ENCODE data around the gene WNT9B.

WNT9B gene

GRCh38 chr17:46859996-46860395, 8.6 kb downstream of the WNT9B start:
- no peak for TF ChIP-seq POLR2AphosphoS5 (IDR thresholded peaks at IDR 0.05; ENCODE audit: low read depth, low read length)
- no peak for TF ChIP-seq REST (IDR thresholded peaks at IDR 0.05; ENCODE audit: insufficient read depth in 1 of 2, low read depth in 2 of 2, low read length in 2 of 2)
- TF ChIP-seq FOXP2 (optimal IDR thresholded peaks at IDR 0.05; ENCODE audit: borderline replicate concordance, extremely low read depth, extremely low read length, insufficient read depth), result no peak
- TF ChIP-seq SIN3A (IDR thresholded peaks at IDR 0.05; ENCODE audit: borderline replicate concordance, insufficient read depth, low read length), result no peak
- no peak for TF ChIP-seq TAF1 (IDR thresholded peaks at IDR 0.05; ENCODE audit: borderline replicate concordance, insufficient read depth, low read length)

GRCh38 chr17:46862949-46863348, 11.6 kb downstream of the WNT9B start:
- TF ChIP-seq FOXP2 (optimal IDR thresholded peaks at IDR 0.05; ENCODE audit: borderline replicate concordance, extremely low read depth, extremely low read length, insufficient read depth), result no peak
- no peak for TF ChIP-seq POLR2AphosphoS5 (IDR thresholded peaks at IDR 0.05; ENCODE audit: low read depth, low read length)
- TF ChIP-seq REST (IDR thresholded peaks at IDR 0.05; ENCODE audit: insufficient read depth in 1 of 2, low read depth in 2 of 2, low read length in 2 of 2), result no peak
- TF ChIP-seq TAF1 (IDR thresholded peaks at IDR 0.05; ENCODE audit: borderline replicate concordance, insufficient read depth, low read length), result no peak
- no peak for TF ChIP-seq SIN3A (IDR thresholded peaks at IDR 0.05; ENCODE audit: borderline replicate concordance, insufficient read depth, low read length)

- no peak for TF ChIP-seq SIN3A (IDR thresholded peaks at IDR 0.05; ENCODE audit: borderline replicate concordance, insufficient read depth, low read length)
- no peak for TF ChIP-seq TAF1 (IDR thresholded peaks at IDR 0.05; ENCODE audit: borderline replicate concordance, insufficient read depth, low read length)
- TF ChIP-seq FOXP2 (optimal IDR thresholded peaks at IDR 0.05; ENCODE audit: borderline replicate concordance, extremely low read depth, extremely low read length, insufficient read depth), result no peak
These were observed 12.2 kb downstream of the WNT9B start for GRCh38 chr17:46863383-46864121.

- TF ChIP-seq SIN3A (IDR thresholded peaks at IDR 0.05; ENCODE audit: borderline replicate concordance, insufficient read depth, low read length), result no peak
- no peak for TF ChIP-seq REST (IDR thresholded peaks at IDR 0.05; ENCODE audit: insufficient read depth in 1 of 2, low read depth in 2 of 2, low read length in 2 of 2)
- TF ChIP-seq TAF1 (IDR thresholded peaks at IDR 0.05; ENCODE audit: borderline replicate concordance, insufficient read depth, low read length), result no peak
- TF ChIP-seq FOXP2 (optimal IDR thresholded peaks at IDR 0.05; ENCODE audit: borderline replicate concordance, extremely low read depth, extremely low read length, insufficient read depth), result no peak
- TF ChIP-seq POLR2AphosphoS5 (IDR thresholded peaks at IDR 0.05; ENCODE audit: low read depth, low read length), result no peak
These were observed 13.7 kb downstream of the WNT9B start for GRCh38 chr17:46865100-46865499.

- TF ChIP-seq SIN3A (IDR thresholded peaks at IDR 0.05; ENCODE audit: borderline replicate concordance, insufficient read depth, low read length), result no peak
These were observed 14.9 kb downstream of the WNT9B start for GRCh38 chr17:46866325-46866724.

GRCh38 chr17:46866747-46867146, 15.4 kb downstream of the WNT9B start:
- TF ChIP-seq POLR2AphosphoS5 (IDR thresholded peaks at IDR 0.05; ENCODE audit: low read depth, low read length) (no peak), TAF1 (IDR thresholded peaks at IDR 0.05; ENCODE audit: borderline replicate concordance, insufficient read depth, low read length) (no peak), FOXP2 (optimal IDR thresholded peaks at IDR 0.05; ENCODE audit: borderline replicate concordance, extremely low read depth, extremely low read length, insufficient read depth) (no peak), SIN3A (IDR thresholded peaks at IDR 0.05; ENCODE audit: borderline replicate concordance, insufficient read depth, low read length) (no peak), REST (IDR thresholded peaks at IDR 0.05; ENCODE audit: insufficient read depth in 1 of 2, low read depth in 2 of 2, low read length in 2 of 2) (no peak)
